Fibroblast of skin of abdomen (primary cell): ENCODE data around the gene FGFR4.

Experiments used
- DNase-seq: peaks from one replicate; pipeline ENCODE4 v3.0.0-alpha.2; 2013

Gene FGFR4

GRCh38 chr5:177132136-177133095 is 45.7 kb downstream of the FGFR4 start:
- DNase-seq = no peak

DNA sequence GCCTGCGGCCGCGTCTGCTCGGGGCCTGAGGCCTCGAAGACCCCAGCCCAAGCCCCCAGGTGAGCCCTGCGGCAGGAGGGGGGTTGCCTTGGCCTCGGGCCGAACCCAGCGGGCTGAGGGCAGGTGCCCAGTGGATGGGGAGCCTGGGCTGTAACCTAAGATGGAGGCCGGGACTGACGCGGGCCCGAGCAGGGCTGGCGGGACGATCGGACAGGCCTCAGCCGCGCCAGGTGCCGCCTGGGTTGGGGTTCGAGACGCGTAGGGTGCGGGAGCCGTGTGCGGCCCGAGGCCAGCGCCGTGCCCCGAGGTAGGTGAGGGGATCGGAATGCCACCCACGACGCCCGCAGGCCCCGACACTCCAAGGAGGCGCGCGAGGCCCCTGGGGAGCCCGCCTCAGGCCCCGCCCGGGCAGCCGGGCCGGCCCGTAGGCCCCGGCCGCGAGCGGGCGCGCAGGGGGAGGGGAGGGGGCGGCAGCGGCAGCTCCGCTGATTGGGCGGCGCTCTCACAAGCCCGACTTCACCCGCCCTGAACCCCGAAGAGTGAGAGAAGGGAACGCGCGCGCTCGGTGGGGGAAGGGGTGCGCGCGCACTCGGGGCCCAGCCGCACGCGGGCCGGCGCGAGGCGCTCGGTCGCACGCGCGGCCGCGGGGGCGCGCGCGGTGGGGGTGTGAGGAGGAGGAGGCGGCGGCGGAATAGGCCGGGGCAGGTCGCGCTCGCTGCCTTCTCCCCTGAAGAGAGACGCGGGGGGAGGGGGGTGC is 46.6 kb downstream of the FGFR4 start, which contains the start of gene NSD1:
TSS of gene NSD1 (plus strand) at position 678 of the 757 bp plus-strand sequence. CDS start 1,331 bp downstream, outside the sequence.
- DNase-seq = peak; percentile 91

DNA sequence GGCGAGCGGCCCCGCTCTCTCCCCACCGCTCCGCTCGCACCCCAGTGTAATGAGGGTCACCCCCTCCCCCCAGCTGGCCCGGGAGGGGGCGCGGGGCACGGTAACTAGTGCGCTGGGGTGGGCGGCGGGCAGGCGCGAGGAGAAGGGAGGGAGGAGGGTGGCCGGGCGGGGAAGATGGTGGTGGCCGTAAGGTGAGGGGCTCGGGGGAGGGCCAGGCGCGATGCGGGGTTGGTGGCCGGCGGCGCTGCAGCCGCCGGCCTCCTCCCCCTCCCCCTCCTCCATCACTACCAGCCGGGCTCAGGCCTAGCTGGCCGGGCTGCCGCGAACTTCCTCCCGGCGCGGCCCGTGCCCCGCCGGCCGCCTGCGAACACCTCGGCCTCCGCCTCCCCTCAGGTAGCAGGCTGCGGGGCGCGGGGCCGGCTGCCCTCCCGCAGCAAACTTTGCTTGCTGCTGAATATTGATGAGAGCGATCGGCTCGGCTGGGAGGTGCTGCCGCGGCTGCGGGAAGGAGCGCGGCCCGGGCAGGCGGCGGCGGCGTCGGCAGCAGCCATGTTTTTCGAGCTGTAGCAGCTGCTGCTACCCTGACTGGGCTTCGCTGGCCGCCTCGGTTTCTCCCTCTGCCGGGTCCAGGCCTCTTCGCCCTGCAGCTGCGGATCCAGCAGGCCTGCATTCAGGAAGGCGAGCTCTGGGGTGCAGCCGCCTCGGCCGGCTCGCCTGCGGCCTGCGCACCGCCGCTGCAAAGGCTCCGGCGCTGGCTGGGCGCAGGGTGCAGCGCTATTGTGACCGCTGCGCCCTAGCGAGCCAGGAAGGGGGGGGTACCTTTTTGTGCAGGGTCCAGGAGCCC is 47.4 kb downstream of the FGFR4 start:
- peak; percentile 41 for DNase-seq

DNA sequence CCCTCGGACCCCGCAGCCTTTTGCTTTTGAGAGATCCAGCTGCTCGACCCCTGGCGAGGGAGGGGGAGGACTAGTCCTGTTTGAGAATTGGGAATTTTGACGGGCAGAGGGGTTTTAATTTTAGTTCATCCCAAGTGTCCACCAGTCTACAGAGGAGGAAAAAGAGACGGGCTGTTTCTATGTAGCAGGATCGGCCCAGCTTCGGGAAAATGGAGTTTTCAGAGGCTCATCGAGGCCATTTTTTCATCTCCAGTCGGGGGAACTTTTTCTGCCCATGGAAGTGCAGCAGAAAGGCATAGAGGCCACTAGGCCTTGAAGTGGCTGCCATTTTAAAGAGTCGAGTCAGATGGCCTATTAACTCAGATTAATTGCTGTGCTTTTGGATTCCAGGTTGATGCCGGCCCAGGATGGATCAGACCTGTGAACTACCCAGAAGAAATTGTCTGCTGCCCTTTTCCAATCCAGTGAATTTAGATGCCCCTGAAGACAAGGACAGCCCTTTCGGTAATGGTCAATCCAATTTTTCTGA is 48.0 kb downstream of the FGFR4 start:
- DNase-seq = no peak

DNA sequence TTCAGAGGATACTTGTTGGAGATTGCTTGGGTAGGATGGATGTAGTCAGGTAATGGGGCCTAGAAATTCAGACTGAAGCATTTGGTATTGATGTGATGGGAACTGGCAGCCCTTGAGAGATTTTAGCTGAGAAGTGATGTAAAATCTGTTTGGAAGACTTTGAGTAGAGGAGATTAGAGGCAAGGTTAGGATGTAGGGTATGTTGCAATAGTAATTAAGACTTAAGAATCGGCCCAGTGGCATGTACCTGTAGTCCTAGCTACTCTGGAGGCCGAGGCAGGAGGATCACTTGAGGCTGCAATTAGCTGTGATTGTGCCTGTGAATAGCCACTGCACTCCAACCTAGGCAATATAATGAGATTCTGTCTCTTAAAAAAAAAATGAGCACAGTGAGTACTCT is 53.6 kb downstream of the FGFR4 start:
- no peak for DNase-seq

- DNase-seq = no peak
Observed at GRCh38 chr5:177141496-177141895, 54.8 kb downstream of the FGFR4 start.

- no peak for DNase-seq
Observed at GRCh38 chr5:177142098-177142611, 55.4 kb downstream of the FGFR4 start.

GRCh38 chr5:177142778-177143177 is 56.1 kb downstream of the FGFR4 start:
- no peak for DNase-seq

GRCh38 chr5:177146891-177147638 is 60.4 kb downstream of the FGFR4 start:
- peak; percentile 36 for DNase-seq
